SK-N-SH (cell line): ENCODE measurements around the gene ZNF217. TPM values are rescaled to one million over a fixed set of nuclear protein-coding genes. Genes with fewer than 3 reads are reported as not detected.
"Not testable (repeated sequence)": the region's sequence is repeated elsewhere in the genome, so short reads cannot be mapped to it uniquely, and the experiment has no call there.

Experiments
- CTCF ChIA-PET: fragments of 300-600, 350-600 bp; formaldehyde crosslinking; extraction: SDS; loops from one replicate; lab custom pipeline; 2021; lab: Yijun Ruan, JAX
- POLR2A ChIA-PET: fragments of 350-600 bp; sonication (Branson Sonifier 250); formaldehyde crosslinking; extraction: SDS; loops from one replicate; lab custom pipeline; 2020; ENCODE audit warnings: antibody characterized with exemption, inconsistent platforms; lab: Yijun Ruan, JAX
- DNase-seq: peaks from one replicate; pipeline ENCODE4 v3.0.0; 2012
- H2AFZ ChIP-seq: fragments of 200-600 bp; sonication (generic); 2 replicates; pipeline ENCODE4 v1.8.1; 2016; ENCODE audit warnings: antibody characterized with exemption, mild to moderate bottlenecking, low read depth
- H3F3A ChIP-seq: fragments of 200-600 bp; sonication (generic); replicated peaks from 2 replicates; pipeline ENCODE3; 2016; ENCODE audit warnings: antibody characterized with exemption, mild to moderate bottlenecking; ENCODE audit not compliant: insufficient read depth
- H3K27ac ChIP-seq, 2 experiments: fragments of 200-500 bp in 1 of 2; fragments of 200-600 bp in 1 of 2; sonication (Bioruptor generic) in 1 of 2; sonication (generic), shearing (Covaris generic) in 1 of 2; 2 replicates each; pipeline versions ENCODE4 v1.5.1 to v1.6.1; 2014 to 2016; ENCODE audit warnings: low read depth in 2 of 2, inconsistent platforms in 1 of 2, low read length in 1 of 2, mild to moderate bottlenecking in 1 of 2, mixed read lengths in 1 of 2
- H3K27me3 ChIP-seq: fragments of 200-600 bp; sonication (generic), shearing (Covaris generic); 2 replicates; pipeline ENCODE4 v1.6.1; 2016; ENCODE audit warnings: mixed run types; ENCODE audit not compliant: insufficient read depth
- H3K36me3 ChIP-seq, 2 experiments: fragments of 200-500 bp in 1 of 2; fragments of 200-600 bp in 1 of 2; sonication (Bioruptor generic) in 1 of 2; sonication (generic) in 1 of 2; replicated peaks in 1 of 2; 2 replicates each; pipeline versions ENCODE3 to v1.5.1; 2014 to 2016; ENCODE audit warnings: low read length in 1 of 2, mild to moderate bottlenecking in 1 of 2; ENCODE audit not compliant: insufficient read depth in 2 of 2, control insufficient read depth in 1 of 2
- H3K4me1 ChIP-seq, 2 experiments: fragments of 200-500 bp in 1 of 2; fragments of 200-600 bp in 1 of 2; sonication (Bioruptor generic) in 1 of 2; sonication (generic), shearing (Covaris generic) in 1 of 2; 2 replicates each; pipeline versions ENCODE4 v1.5.1 to v1.6.1; 2014 to 2016; ENCODE audit warnings: low read depth in 1 of 2, low read length in 1 of 2, mixed run types in 1 of 2; ENCODE audit not compliant: insufficient read depth in 2 of 2, control insufficient read depth in 1 of 2
- H3K4me2 ChIP-seq: fragments of 200-600 bp; sonication (generic), shearing (Covaris generic); 2 replicates; pipeline ENCODE4 v1.6.1; 2017; ENCODE audit warnings: mixed run types
- H3K4me3 ChIP-seq, 2 experiments: fragments of 200-500 bp in 1 of 2; fragments of 200-600 bp in 1 of 2; sonication (Bioruptor generic) in 1 of 2; sonication (generic), shearing (Covaris generic) in 1 of 2; 2 replicates each; pipeline versions ENCODE4 v1.5.1 to v1.8.1; 2014 to 2016; ENCODE audit warnings: low read depth in 2 of 2, inconsistent platforms in 1 of 2, low read length in 1 of 2, mild to moderate bottlenecking in 1 of 2, mixed read lengths in 1 of 2, moderate library complexity in 1 of 2
- H3K79me2 ChIP-seq: fragments of 200-600 bp; sonication (generic); 2 replicates; pipeline ENCODE4 v1.8.1; 2017; ENCODE audit warnings: mild to moderate bottlenecking; ENCODE audit not compliant: insufficient read depth
- H3K9ac ChIP-seq: fragments of 200-600 bp; sonication (generic); 2 replicates; pipeline ENCODE4 v1.6.1; 2017; ENCODE audit warnings: mixed run types
- H3K9me2 ChIP-seq: fragments of 200-600 bp; sonication (generic); 2 replicates; pipeline ENCODE4 v1.6.1; 2017; ENCODE audit warnings: mixed run types
- H3K9me3 ChIP-seq: fragments of 200-600 bp; sonication (generic); 2 replicates; pipeline ENCODE4 v1.6.1; 2017; ENCODE audit warnings: mixed run types, mild to moderate bottlenecking, moderate library complexity
- H4K20me1 ChIP-seq: fragments of 200-600 bp; sonication (generic); 2 replicates; pipeline ENCODE4 v1.6.1; 2017; ENCODE audit warnings: mild to moderate bottlenecking, mixed run types; ENCODE audit not compliant: insufficient read depth
- ELF1 ChIP-seq: IDR thresholded peaks from 2 replicates; pipeline ENCODE4 v1.4.0; 2012
- GABPA ChIP-seq: IDR thresholded peaks from 2 replicates; pipeline ENCODE4 v1.4.0; 2012; ENCODE audit warnings: low read depth, mild to moderate bottlenecking
- IRF3 ChIP-seq: fragments of 150-350 bp; IDR thresholded peaks from 2 replicates; pipeline ENCODE4 v1.6.1; 2016; ENCODE audit warnings: mild to moderate bottlenecking, low read depth, low read length
- MAX ChIP-seq: IDR thresholded peaks from 2 replicates; pipeline ENCODE4 v1.4.0; 2012; ENCODE audit warnings: low read depth
- MXI1 ChIP-seq: IDR thresholded peaks from 2 replicates; pipeline ENCODE4 v1.6.1; 2012; ENCODE audit warnings: mild to moderate bottlenecking, low read depth, low read length, improper control_type of control experiment
- POLR2AphosphoS5 ChIP-seq: IDR thresholded peaks from 2 replicates; pipeline ENCODE4 v1.6.1; 2012; ENCODE audit warnings: low read depth, low read length
- REST ChIP-seq: IDR thresholded peaks from 2 replicates; pipeline ENCODE4 v1.6.1; 2012; ENCODE audit warnings: mild to moderate bottlenecking, low read depth, low read length, moderate library complexity
- RFX5 ChIP-seq: IDR thresholded peaks from 2 replicates; pipeline ENCODE4 v1.6.1; 2012; ENCODE audit warnings: mild to moderate bottlenecking, improper control_type of control experiment, low read length
- SMC3 ChIP-seq: IDR thresholded peaks from 2 replicates; pipeline ENCODE4 v1.6.1; 2012; ENCODE audit warnings: low read depth, low read length, improper control_type of control experiment
- TAF1 ChIP-seq: IDR thresholded peaks from 2 replicates; pipeline ENCODE4 v1.6.1; 2012; ENCODE audit warnings: low read depth, mild to moderate bottlenecking, low read length, moderate library complexity, borderline replicate concordance
- WGBS: methylation state at CpG from one replicate; pipeline ENCODE4 v1.1.6; 2017; ENCODE audit warnings: low lambda C conversion rate; 5-methylcytosine and 5-hydroxymethylcytosine counted together
- polyA plus RNA-seq, 3 experiments: library from polyadenylated mRNA; depleted of rRNA; stranded (reverse); fragments of >200 nt; gene quantifications; 2 replicates each; pipeline ENCODE4 v1.2.3, GENCODE V29; 2012

ZNF217 gene
- polyA plus RNA-seq, 1 of the 3 experiments (the other 2 are of a cell fraction): 6.9 TPM

- ChIA-PET POLR2A (no interaction called here), CTCF (interaction anchor here (0.6 to 1.1 kb wide), 2 partner anchors 14 to 96 kb away, joined by 3 read pairs; no protein-coding TSS in a partner anchor)
- no peak for DNase-seq
- H3K4me1 ChIP-seq: no peaks in the 10 kb centered on the region
- no peak overlapping the region for H3K4me3 ChIP-seq
- no peaks in the 10 kb centered on the region for H3K79me2 ChIP-seq
- no peaks in the 10 kb centered on the region for H3K27me3 ChIP-seq
- H2AFZ ChIP-seq: no peak overlapping the region
- no peaks in the 10 kb centered on the region for H4K20me1 ChIP-seq
- H3K36me3 ChIP-seq: no peaks in the 10 kb centered on the region
- H3K9me2 ChIP-seq: no peaks in the 10 kb centered on the region
- no peak overlapping the region for H3K9ac ChIP-seq
- 45% methylated on average over 1 of the region's 1 CpG for WGBS
- H3K27ac ChIP-seq: no peak overlapping the region
- no peak overlapping the region for H3K4me2 ChIP-seq
- TF ChIP-seq RFX5 (no peak), GABPA (no peak), MAX (no peak), POLR2AphosphoS5 (no peak), ELF1 (no peak), IRF3 (no peak), MXI1 (no peak), SMC3 (no peak), REST (no peak), TAF1 (no peak)
- no peaks in the 10 kb centered on the region for H3K9me3 ChIP-seq
- no peaks in the 10 kb centered on the region for H3F3A ChIP-seq
These were observed 60.1 kb downstream of the ZNF217 start for GRCh38 chr20:53533500-53533899.

- DNase-seq, H3K4me1 ChIP-seq, H3K27ac ChIP-seq, H3F3A ChIP-seq, POLR2A ChIA-PET, H3K27me3 ChIP-seq, H3K36me3 ChIP-seq, H3K4me2 ChIP-seq, H2AFZ ChIP-seq, H3K9ac ChIP-seq, H4K20me1 ChIP-seq, H3K9me3 ChIP-seq, H3K9me2 ChIP-seq, H3K79me2 ChIP-seq, H3K4me3 ChIP-seq: not testable (repeated sequence)
- CTCF ChIA-PET: interaction anchor here (0.6 to 1.1 kb wide), 2 partner anchors 15 to 96 kb away, joined by 3 read pairs; no protein-coding TSS in a partner anchor
- WGBS: 69% methylated on average over 6 of the region's 6 CpGs
These were observed 60.9 kb downstream of the ZNF217 start for GRCh38 chr20:53532654-53533312.
